ENCODE measurements around the gene PSMD2.
"Not testable (repeated sequence)": the region's sequence is repeated elsewhere in the genome, so short reads cannot be mapped to it uniquely, and the experiment has no call there.

The PSMD2 gene

DNA sequence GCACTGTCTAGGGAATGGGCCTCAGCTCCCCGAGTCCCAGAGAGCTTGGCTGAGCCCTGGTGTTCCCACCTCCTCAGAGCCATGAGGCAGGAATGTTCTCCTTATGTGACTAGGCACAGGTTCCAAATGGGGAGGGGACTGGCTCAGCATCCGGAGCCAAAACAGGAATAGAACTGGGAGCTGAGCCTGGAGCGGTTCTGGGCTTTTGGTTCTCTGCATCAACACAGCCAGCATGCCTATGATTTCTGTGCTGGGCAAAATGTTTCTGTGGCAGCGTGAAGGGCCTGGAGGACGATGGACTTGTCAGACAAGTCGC, 38.3 kb downstream of the PSMD2 start, which contains the start of gene FAM131A:
Gene FAM131A, plus strand, starts transcription at position 202 of the 316 bp plus-strand sequence. Its CDS starts 31 bp downstream, at position 233.
- in situ Hi-C loops (cut with MboI; ENCODE audit: low sequenced_read_pairs, unreplicated experiment): no loop called here
- TF ChIP-seq CTCF (IDR thresholded peaks at IDR 0.05; ENCODE audit: borderline replicate concordance, control extremely low read depth, extremely low read depth, insufficient read depth, missing control alignments): no peak
- DNase-seq (ENCODE audit: low spot score): no peak

GRCh38 chr3:184337981-184338380, 38.9 kb downstream of the PSMD2 start:
- TF ChIP-seq CTCF (IDR thresholded peaks at IDR 0.05; ENCODE audit: borderline replicate concordance, control extremely low read depth, extremely low read depth, insufficient read depth, missing control alignments): no peak
- DNase-seq (ENCODE audit: low spot score): no peak
- in situ Hi-C loops (cut with MboI; ENCODE audit: low sequenced_read_pairs, unreplicated experiment): no loop called here

DNA sequence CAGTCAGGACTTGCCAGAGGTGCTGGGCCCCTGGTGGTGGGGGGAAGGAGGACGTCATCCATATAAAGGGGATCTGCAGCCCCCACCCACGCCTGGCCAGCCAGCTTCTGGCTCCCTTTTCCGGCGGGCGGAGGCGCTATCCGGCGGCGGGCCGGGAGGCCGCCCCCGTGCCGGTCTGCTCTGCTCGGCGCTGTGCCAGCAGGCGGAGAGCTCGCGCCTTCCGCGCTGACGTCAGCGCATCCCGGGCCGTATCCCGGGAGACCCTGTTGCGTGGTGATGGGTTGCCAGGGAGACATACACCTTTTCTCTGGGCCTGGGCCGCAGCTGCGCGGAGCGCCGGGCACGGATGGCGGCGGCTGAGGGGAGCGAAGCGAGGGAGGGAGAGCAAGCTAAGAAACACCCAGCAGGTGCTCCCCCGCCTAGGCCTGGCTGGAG, 39.5 kb downstream of the PSMD2 start:
- no peak for TF ChIP-seq CTCF (IDR thresholded peaks at IDR 0.05; ENCODE audit: borderline replicate concordance, control extremely low read depth, extremely low read depth, insufficient read depth, missing control alignments)
- in situ Hi-C loops (cut with MboI; ENCODE audit: low sequenced_read_pairs, unreplicated experiment): no loop called here
- no peak for DNase-seq (ENCODE audit: low spot score)

DNA sequence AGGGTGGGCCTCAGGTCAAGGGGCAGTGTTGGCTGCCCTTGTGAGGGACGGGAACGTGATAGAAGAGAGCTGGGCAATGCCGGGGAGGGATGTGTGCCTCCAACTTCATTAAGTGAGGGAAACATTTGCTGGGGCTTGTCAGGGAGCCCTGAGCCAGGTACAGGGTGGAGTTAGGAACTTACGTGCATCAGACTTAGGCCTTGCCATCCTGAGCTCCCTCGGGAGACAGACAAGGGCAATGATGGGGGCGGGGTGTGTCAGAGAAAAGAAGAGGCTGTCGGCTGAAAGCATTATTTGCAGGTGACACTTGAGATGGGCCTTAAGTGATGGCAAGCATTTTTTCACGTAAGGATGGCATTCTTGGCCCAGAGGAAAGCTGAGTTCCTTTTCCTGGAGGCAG, 40.0 kb downstream of the PSMD2 start:
- no peak for TF ChIP-seq CTCF (IDR thresholded peaks at IDR 0.05; ENCODE audit: borderline replicate concordance, control extremely low read depth, extremely low read depth, insufficient read depth, missing control alignments)
- no peak for DNase-seq (ENCODE audit: low spot score)
- in situ Hi-C loops (cut with MboI; ENCODE audit: low sequenced_read_pairs, unreplicated experiment): no loop called here

GRCh38 chr3:184339451-184340135, 40.6 kb downstream of the PSMD2 start:
- in situ Hi-C loops (cut with MboI; ENCODE audit: low sequenced_read_pairs, unreplicated experiment); DNase-seq (ENCODE audit: low spot score): not testable (repeated sequence)

- no peak for TF ChIP-seq CTCF (IDR thresholded peaks at IDR 0.05; ENCODE audit: borderline replicate concordance, control extremely low read depth, extremely low read depth, insufficient read depth, missing control alignments)
- in situ Hi-C loops (cut with MboI; ENCODE audit: low sequenced_read_pairs, unreplicated experiment): no loop called here
- DNase-seq (ENCODE audit: low spot score): no peak
Observed at GRCh38 chr3:184341925-184342324, 42.9 kb downstream of the PSMD2 start.

DNA sequence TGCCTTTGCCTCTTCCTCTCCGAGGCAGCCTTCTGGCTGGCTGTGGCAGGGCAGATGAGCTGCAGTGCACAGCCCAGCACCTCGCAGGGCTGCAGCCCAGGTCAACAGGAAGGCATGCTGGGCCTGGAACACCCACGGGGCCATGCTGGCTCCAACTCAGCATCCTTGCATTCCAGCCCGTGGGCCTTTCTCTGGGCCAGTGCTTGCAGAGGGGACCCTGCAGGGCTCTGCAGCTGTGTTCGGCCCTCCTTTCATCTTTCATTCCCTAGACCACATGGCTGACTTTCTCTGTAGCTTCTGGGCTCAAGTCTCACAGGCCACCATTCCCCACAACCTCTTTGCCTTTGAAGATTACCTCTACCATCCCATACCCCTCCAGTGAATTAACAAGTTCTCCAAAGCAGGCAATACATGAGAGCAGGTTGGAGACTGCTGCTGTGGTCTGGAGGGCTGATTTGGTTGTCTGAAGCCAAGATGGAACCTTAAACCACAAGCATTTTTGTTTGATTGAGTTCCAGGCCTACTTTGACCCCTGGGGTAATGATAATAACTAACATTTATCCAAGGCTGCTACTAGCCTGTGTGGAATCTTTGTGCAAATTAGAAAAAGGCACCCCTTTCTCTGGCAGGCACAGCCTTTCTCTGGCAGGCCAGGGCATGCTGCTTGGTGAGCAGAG, 44.3 kb downstream of the PSMD2 start:
- TF ChIP-seq CTCF (IDR thresholded peaks at IDR 0.05; ENCODE audit: borderline replicate concordance, control extremely low read depth, extremely low read depth, insufficient read depth, missing control alignments): no peak
- no peak for DNase-seq (ENCODE audit: low spot score)
- in situ Hi-C loops (cut with MboI; ENCODE audit: low sequenced_read_pairs, unreplicated experiment): no loop called here
